Measurements from ENCODE around the gene CLBA1.

Gene CLBA1

GRCh38 chr14:104953896-104954656 lies 31.5 kb upstream of the CLBA1 start:
- Histone ChIP-seq H3K9me2 (replicated peaks; ENCODE audit: insufficient read depth, low read length) (no peaks in the 10 kb centered on the region), H3K4me1 (ENCODE audit: low read length) (no peaks in the 10 kb centered on the region), H3K4me2 (ENCODE audit: low read depth, low read length) (no peak overlapping the region), H3F3A (ENCODE audit: insufficient read depth, low read length) (no peaks in the 10 kb centered on the region), H3K27ac (ENCODE audit: low read length) (no peak overlapping the region), H3K9ac (ENCODE audit: low read length) (no peak overlapping the region), H2AFZ (ENCODE audit: low read length) (no peak overlapping the region), H3K79me2 (ENCODE audit: low read length) (no peaks in the 10 kb centered on the region), H3K36me3 (replicated peaks; ENCODE audit: insufficient read depth, low read length) (no peaks in the 10 kb centered on the region), H3K9me3 (replicated peaks; ENCODE audit: insufficient read depth, low read length) (no peaks in the 10 kb centered on the region), H3K4me3 (ENCODE audit: low read length) (no peak overlapping the region), H4K20me1 (ENCODE audit: insufficient read depth, low read length) (no peaks in the 10 kb centered on the region), H3K27me3 (replicated peaks; ENCODE audit: insufficient read depth, low read length) (peaks cover 59% of the 10 kb centered on the region)
- DNase-seq, result no peak
- no peak for TF ChIP-seq EZH2 (optimal IDR thresholded peaks at IDR 0.05; ENCODE audit: low read depth, low read length)
- no peak for TF ChIP-seq EZH2phosphoT487 (IDR thresholded peaks at IDR 0.05; ENCODE audit: low read length)
- TF ChIP-seq CTCF (IDR thresholded peaks at IDR 0.05; ENCODE audit: low read length), result no peak

GRCh38 chr14:104954746-104955395 lies 30.7 kb upstream of the CLBA1 start:
- no peak overlapping the region for H3K27ac ChIP-seq (ENCODE audit: low read length)
- no peaks in the 10 kb centered on the region for H3K79me2 ChIP-seq (ENCODE audit: low read length)
- TF ChIP-seq CTCF (IDR thresholded peaks at IDR 0.05; ENCODE audit: low read length) (no peak), EZH2 (optimal IDR thresholded peaks at IDR 0.05; ENCODE audit: low read depth, low read length) (no peak), EZH2phosphoT487 (IDR thresholded peaks at IDR 0.05; ENCODE audit: low read length) (no peak)
- H2AFZ ChIP-seq (ENCODE audit: low read length), result no peak overlapping the region
- peaks cover 59% of the 10 kb centered on the region for H3K27me3 ChIP-seq (replicated peaks; ENCODE audit: insufficient read depth, low read length)
- H3K9ac ChIP-seq (ENCODE audit: low read length), result no peak overlapping the region
- no peaks in the 10 kb centered on the region for H3K9me3 ChIP-seq (replicated peaks; ENCODE audit: insufficient read depth, low read length)
- no peak overlapping the region for H3K4me2 ChIP-seq (ENCODE audit: low read depth, low read length)
- H3K9me2 ChIP-seq (replicated peaks; ENCODE audit: insufficient read depth, low read length), result no peaks in the 10 kb centered on the region
- no peaks in the 10 kb centered on the region for H3K4me1 ChIP-seq (ENCODE audit: low read length)
- no peak for DNase-seq
- no peak overlapping the region for H3K4me3 ChIP-seq (ENCODE audit: low read length)
- no peaks in the 10 kb centered on the region for H3F3A ChIP-seq (ENCODE audit: insufficient read depth, low read length)
- no peaks in the 10 kb centered on the region for H4K20me1 ChIP-seq (ENCODE audit: insufficient read depth, low read length)
- no peaks in the 10 kb centered on the region for H3K36me3 ChIP-seq (replicated peaks; ENCODE audit: insufficient read depth, low read length)

GRCh38 chr14:104955396-104955770 lies 30.2 kb upstream of the CLBA1 start:
- H3K27me3 ChIP-seq (replicated peaks; ENCODE audit: insufficient read depth, low read length), result peaks cover 59% of the 10 kb centered on the region
- TF ChIP-seq CTCF (IDR thresholded peaks at IDR 0.05; ENCODE audit: low read length) (no peak), EZH2 (optimal IDR thresholded peaks at IDR 0.05; ENCODE audit: low read depth, low read length) (no peak), EZH2phosphoT487 (IDR thresholded peaks at IDR 0.05; ENCODE audit: low read length) (no peak)
- H3F3A ChIP-seq (ENCODE audit: insufficient read depth, low read length), result no peaks in the 10 kb centered on the region
- H3K4me3 ChIP-seq (ENCODE audit: low read length), result no peak overlapping the region
- H3K4me2 ChIP-seq (ENCODE audit: low read depth, low read length), result no peak overlapping the region
- no peaks in the 10 kb centered on the region for H3K9me3 ChIP-seq (replicated peaks; ENCODE audit: insufficient read depth, low read length)
- DNase-seq, result no peak
- H2AFZ ChIP-seq (ENCODE audit: low read length), result no peak overlapping the region
- no peaks in the 10 kb centered on the region for H3K9me2 ChIP-seq (replicated peaks; ENCODE audit: insufficient read depth, low read length)
- H3K4me1 ChIP-seq (ENCODE audit: low read length), result no peaks in the 10 kb centered on the region
- H3K79me2 ChIP-seq (ENCODE audit: low read length), result no peaks in the 10 kb centered on the region
- H3K9ac ChIP-seq (ENCODE audit: low read length), result no peak overlapping the region
- H3K27ac ChIP-seq (ENCODE audit: low read length), result no peak overlapping the region
- H4K20me1 ChIP-seq (ENCODE audit: insufficient read depth, low read length), result no peaks in the 10 kb centered on the region
- no peaks in the 10 kb centered on the region for H3K36me3 ChIP-seq (replicated peaks; ENCODE audit: insufficient read depth, low read length)

Measured in MM.1S (cell line).